ENCODE results near the gene ADAM22.
A peak's percentile ranks its signal among the peaks of the same experiment; 100 is the strongest.

ADAM22 gene

GRCh38 chr7:88167223-88167622 is 233.2 kb downstream of the ADAM22 start:
- Histone ChIP-seq H3K9me3 (ENCODE audit: control extremely low read depth in 1 of 5, control insufficient read depth in 4 of 5, insufficient read depth in 2 of 5, low read depth in 1 of 5, low read length in 4 of 5) (no peaks in the 10 kb centered on the region), H3K4me3 (ENCODE audit: control insufficient read depth in 1 of 7, extremely low read depth in 1 of 7, insufficient read depth in 4 of 7, low read depth in 2 of 7, low read length in 6 of 7) (no peak overlapping the region), H3K4me1 (ENCODE audit: control extremely low read depth in 1 of 4, control insufficient read depth in 4 of 4, insufficient read depth in 4 of 4, low read length in 3 of 4) (no peaks in the 10 kb centered on the region), H3K36me3 (ENCODE audit: control insufficient read depth in 4 of 4, insufficient read depth in 4 of 4, low read length in 3 of 4) (no peaks in the 10 kb centered on the region), H3K27ac (ENCODE audit: insufficient read depth in 1 of 2, low read depth in 1 of 2, low read length in 2 of 2, poor library complexity in 1 of 2, severe bottlenecking in 2 of 2) (no peak overlapping the region), H3K27me3 (replicated peaks in 2 of 5; ENCODE audit: control insufficient read depth in 4 of 5, insufficient read depth in 5 of 5, low read length in 4 of 5) (no peaks in the 10 kb centered on the region)
- ChIA-PET CTCF (interaction anchor here (0.7 kb wide), 1 partner anchor 51 kb away, joined by 3 read pairs; no protein-coding TSS in a partner anchor), POLR2A (no interaction called here)
- 84% methylated on average over 2 of the region's 2 CpGs for WGBS (ENCODE audit: insufficient coverage)
- no peak for DNase-seq

GRCh38 chr7:88167721-88168120 is 233.7 kb downstream of the ADAM22 start:
- H3K36me3 ChIP-seq (ENCODE audit: control insufficient read depth in 4 of 4, insufficient read depth in 4 of 4, low read length in 3 of 4) = no peaks in the 10 kb centered on the region
- ChIA-PET CTCF (no interaction called here), POLR2A (no interaction called here)
- no peak for DNase-seq
- H3K9me3 ChIP-seq (ENCODE audit: control extremely low read depth in 1 of 5, control insufficient read depth in 4 of 5, insufficient read depth in 2 of 5, low read depth in 1 of 5, low read length in 4 of 5) = no peaks in the 10 kb centered on the region
- no peak overlapping the region for H3K4me3 ChIP-seq (ENCODE audit: control insufficient read depth in 1 of 7, extremely low read depth in 1 of 7, insufficient read depth in 4 of 7, low read depth in 2 of 7, low read length in 6 of 7)
- H3K27ac ChIP-seq (ENCODE audit: insufficient read depth in 1 of 2, low read depth in 1 of 2, low read length in 2 of 2, poor library complexity in 1 of 2, severe bottlenecking in 2 of 2) = no peak overlapping the region
- WGBS (ENCODE audit: insufficient coverage) = no CpG with 5 or more reads among the region's 2 CpGs
- no peaks in the 10 kb centered on the region for H3K27me3 ChIP-seq (replicated peaks in 2 of 5; ENCODE audit: control insufficient read depth in 4 of 5, insufficient read depth in 5 of 5, low read length in 4 of 5)
- H3K4me1 ChIP-seq (ENCODE audit: control extremely low read depth in 1 of 4, control insufficient read depth in 4 of 4, insufficient read depth in 4 of 4, low read length in 3 of 4) = no peaks in the 10 kb centered on the region

GRCh38 chr7:88169717-88170320 is 235.8 kb downstream of the ADAM22 start:
- WGBS (ENCODE audit: insufficient coverage) = no CpG with 5 or more reads among the region's 1 CpG
- DNase-seq = peak; percentile 6 to 33 (median 28)
- Histone ChIP-seq H3K27me3 (replicated peaks in 2 of 5; ENCODE audit: control insufficient read depth in 4 of 5, insufficient read depth in 5 of 5, low read length in 4 of 5) (no peaks in the 10 kb centered on the region), H3K36me3 (ENCODE audit: control insufficient read depth in 4 of 4, insufficient read depth in 4 of 4, low read length in 3 of 4) (no peaks in the 10 kb centered on the region), H3K27ac (ENCODE audit: insufficient read depth in 1 of 2, low read depth in 1 of 2, low read length in 2 of 2, poor library complexity in 1 of 2, severe bottlenecking in 2 of 2) (no peak overlapping the region), H3K4me1 (ENCODE audit: control extremely low read depth in 1 of 4, control insufficient read depth in 4 of 4, insufficient read depth in 4 of 4, low read length in 3 of 4) (no peaks in the 10 kb centered on the region), H3K9me3 (ENCODE audit: control extremely low read depth in 1 of 5, control insufficient read depth in 4 of 5, insufficient read depth in 2 of 5, low read depth in 1 of 5, low read length in 4 of 5) (no peaks in the 10 kb centered on the region), H3K4me3 (ENCODE audit: control insufficient read depth in 1 of 7, extremely low read depth in 1 of 7, insufficient read depth in 4 of 7, low read depth in 2 of 7, low read length in 6 of 7) (no peak overlapping the region)
- ChIA-PET CTCF (interaction anchor here (1.9 kb wide), 1 partner anchor 26 kb away, joined by 5 read pairs; no protein-coding TSS in a partner anchor), POLR2A (no interaction called here)

GRCh38 chr7:88172842-88173241 is 238.8 kb downstream of the ADAM22 start:
- Histone ChIP-seq H3K36me3 (ENCODE audit: control insufficient read depth in 4 of 4, insufficient read depth in 4 of 4, low read length in 3 of 4) (no peaks in the 10 kb centered on the region), H3K27ac (ENCODE audit: insufficient read depth in 1 of 2, low read depth in 1 of 2, low read length in 2 of 2, poor library complexity in 1 of 2, severe bottlenecking in 2 of 2) (no peak overlapping the region), H3K27me3 (replicated peaks in 2 of 5; ENCODE audit: control insufficient read depth in 4 of 5, insufficient read depth in 5 of 5, low read length in 4 of 5) (no peaks in the 10 kb centered on the region), H3K4me1 (ENCODE audit: control extremely low read depth in 1 of 4, control insufficient read depth in 4 of 4, insufficient read depth in 4 of 4, low read length in 3 of 4) (no peaks in the 10 kb centered on the region), H3K4me3 (ENCODE audit: control insufficient read depth in 1 of 7, extremely low read depth in 1 of 7, insufficient read depth in 4 of 7, low read depth in 2 of 7, low read length in 6 of 7) (no peak overlapping the region), H3K9me3 (ENCODE audit: control extremely low read depth in 1 of 5, control insufficient read depth in 4 of 5, insufficient read depth in 2 of 5, low read depth in 1 of 5, low read length in 4 of 5) (no peaks in the 10 kb centered on the region)
- no peak for DNase-seq
- POLR2A ChIA-PET = no interaction called here
- WGBS (ENCODE audit: insufficient coverage) = 100% methylated on average over 1 of the region's 4 CpGs
- CTCF ChIA-PET = no interaction called here

GRCh38 chr7:88176190-88176589 is 242.1 kb downstream of the ADAM22 start:
- DNase-seq = no peak
- Histone ChIP-seq H3K27me3 (replicated peaks in 2 of 5; ENCODE audit: control insufficient read depth in 4 of 5, insufficient read depth in 5 of 5, low read length in 4 of 5) (no peaks in the 10 kb centered on the region), H3K4me3 (ENCODE audit: control insufficient read depth in 1 of 7, extremely low read depth in 1 of 7, insufficient read depth in 4 of 7, low read depth in 2 of 7, low read length in 6 of 7) (no peak overlapping the region), H3K27ac (ENCODE audit: insufficient read depth in 1 of 2, low read depth in 1 of 2, low read length in 2 of 2, poor library complexity in 1 of 2, severe bottlenecking in 2 of 2) (no peak overlapping the region), H3K36me3 (ENCODE audit: control insufficient read depth in 4 of 4, insufficient read depth in 4 of 4, low read length in 3 of 4) (no peaks in the 10 kb centered on the region), H3K4me1 (ENCODE audit: control extremely low read depth in 1 of 4, control insufficient read depth in 4 of 4, insufficient read depth in 4 of 4, low read length in 3 of 4) (no peaks in the 10 kb centered on the region), H3K9me3 (ENCODE audit: control extremely low read depth in 1 of 5, control insufficient read depth in 4 of 5, insufficient read depth in 2 of 5, low read depth in 1 of 5, low read length in 4 of 5) (no peaks in the 10 kb centered on the region)
- CTCF ChIA-PET = no interaction called here
- no CpG with 5 or more reads among the region's 5 CpGs for WGBS (ENCODE audit: insufficient coverage)
- POLR2A ChIA-PET = no interaction called here

- Histone ChIP-seq H3K4me3 (ENCODE audit: control insufficient read depth in 1 of 7, extremely low read depth in 1 of 7, insufficient read depth in 4 of 7, low read depth in 2 of 7, low read length in 6 of 7) (no peak overlapping the region), H3K9me3 (ENCODE audit: control extremely low read depth in 1 of 5, control insufficient read depth in 4 of 5, insufficient read depth in 2 of 5, low read depth in 1 of 5, low read length in 4 of 5) (no peaks in the 10 kb centered on the region), H3K4me1 (ENCODE audit: control extremely low read depth in 1 of 4, control insufficient read depth in 4 of 4, insufficient read depth in 4 of 4, low read length in 3 of 4) (no peaks in the 10 kb centered on the region), H3K27me3 (replicated peaks in 2 of 5; ENCODE audit: control insufficient read depth in 4 of 5, insufficient read depth in 5 of 5, low read length in 4 of 5) (no peaks in the 10 kb centered on the region), H3K27ac (ENCODE audit: insufficient read depth in 1 of 2, low read depth in 1 of 2, low read length in 2 of 2, poor library complexity in 1 of 2, severe bottlenecking in 2 of 2) (no peak overlapping the region), H3K36me3 (ENCODE audit: control insufficient read depth in 4 of 4, insufficient read depth in 4 of 4, low read length in 3 of 4) (peaks cover 0 to 6% (median 3%) of the 10 kb centered on the region in 4 experiments)
- no CpG with 5 or more reads among the region's 1 CpG for WGBS (ENCODE audit: insufficient coverage)
- ChIA-PET CTCF (no interaction called here), POLR2A (no interaction called here)
- DNase-seq = no peak
Measured at GRCh38 chr7:88183051-88183450, 249.0 kb downstream of the ADAM22 start.

- no peak for DNase-seq
- Histone ChIP-seq H3K36me3 (ENCODE audit: control insufficient read depth in 4 of 4, insufficient read depth in 4 of 4, low read length in 3 of 4) (peaks cover 0 to 6% (median 3%) of the 10 kb centered on the region in 4 experiments), H3K9me3 (ENCODE audit: control extremely low read depth in 1 of 5, control insufficient read depth in 4 of 5, insufficient read depth in 2 of 5, low read depth in 1 of 5, low read length in 4 of 5) (no peaks in the 10 kb centered on the region), H3K4me3 (ENCODE audit: control insufficient read depth in 1 of 7, extremely low read depth in 1 of 7, insufficient read depth in 4 of 7, low read depth in 2 of 7, low read length in 6 of 7) (no peak overlapping the region), H3K27ac (ENCODE audit: insufficient read depth in 1 of 2, low read depth in 1 of 2, low read length in 2 of 2, poor library complexity in 1 of 2, severe bottlenecking in 2 of 2) (no peak overlapping the region), H3K27me3 (replicated peaks in 2 of 5; ENCODE audit: control insufficient read depth in 4 of 5, insufficient read depth in 5 of 5, low read length in 4 of 5) (no peaks in the 10 kb centered on the region), H3K4me1 (ENCODE audit: control extremely low read depth in 1 of 4, control insufficient read depth in 4 of 4, insufficient read depth in 4 of 4, low read length in 3 of 4) (no peaks in the 10 kb centered on the region)
- WGBS (ENCODE audit: insufficient coverage) = 99% methylated on average over 5 of the region's 5 CpGs
- ChIA-PET POLR2A (no interaction called here), CTCF (no interaction called here)
Measured at GRCh38 chr7:88184848-88185304, 250.8 kb downstream of the ADAM22 start.

All from common myeloid progenitor, CD34-positive (primary cell).